Endothelial cell of umbilical vein (primary cell): Measurements from ENCODE around the gene PMIS2. TPM values are rescaled to one million over a fixed set of nuclear protein-coding genes. Genes with fewer than 3 reads are reported as not detected.

Experiments used
- BruUV-seq: library from RNA; stranded (reverse); fragments of 400-500 nt; replicated peaks from 2 replicates; lab custom pipeline; 2021; lab: Mats Ljungman, UMichigan
- CTCF ChIA-PET: fragments of 300-600, 350-600 bp; sonication (Branson Sonifier 250); formaldehyde crosslinking; loops from one replicate; lab custom pipeline; 2021; ENCODE audit warnings: antibody characterized with exemption, inconsistent platforms; lab: Charles Lee
- POLR2A ChIA-PET: fragments of 300-600, 350-600 bp; sonication (Branson Sonifier 250); formaldehyde crosslinking; loops from one replicate; lab custom pipeline; 2021; ENCODE audit warnings: antibody characterized with exemption, inconsistent platforms; lab: Charles Lee
- DNase-seq: peaks from one replicate; pipeline ENCODE4 v3.0.0-alpha.2; 2011; ENCODE audit warnings: low read depth, low spot score
- FAIRE-seq: peaks from 2 replicates; lab custom pipeline; 2011; peaks lifted over from hg19 to GRCh38; lab: Jason Lieb, UNC
- H2AFZ ChIP-seq: 2 replicates; pipeline ENCODE4 v1.6.0; 2012; ENCODE audit warnings: low read depth, low read length, control low read depth, inconsistent platforms
- H3K27ac ChIP-seq: 2 replicates; pipeline ENCODE4 v1.5.1; 2011; ENCODE audit warnings: low read depth, mild to moderate bottlenecking, control low read depth, low read length, moderate library complexity; ENCODE audit not compliant: insufficient read depth
- H3K27me3 ChIP-seq, 2 experiments: 2 replicates each; pipeline versions ENCODE4 v1.6.0 to v1.6.1; 2011; ENCODE audit warnings: low read length in 2 of 2, mixed read lengths in 1 of 2; ENCODE audit not compliant: control insufficient read depth in 2 of 2, insufficient read depth in 2 of 2
- H3K36me3 ChIP-seq, 2 experiments: 2 replicates in 1 of 2; 3 replicates in 1 of 2; pipeline ENCODE4 v1.5.1; 2011; ENCODE audit warnings: low read length in 2 of 2, mild to moderate bottlenecking in 1 of 2, moderate library complexity in 1 of 2; ENCODE audit not compliant: control insufficient read depth in 2 of 2, insufficient read depth in 2 of 2; ENCODE audit errors: extremely low read depth in 1 of 2
- H3K4me1 ChIP-seq: 3 replicates; pipeline ENCODE4 v1.5.1; 2011; ENCODE audit warnings: mild to moderate bottlenecking, low read length; ENCODE audit not compliant: control insufficient read depth, insufficient read depth; ENCODE audit errors: extremely low read depth
- H3K4me2 ChIP-seq: 2 replicates; pipeline ENCODE4 v1.6.1; 2011; ENCODE audit warnings: low read length, control low read depth, mixed read lengths; ENCODE audit not compliant: insufficient read depth
- H3K4me3 ChIP-seq, 3 experiments: fragments of 200-600 bp in 1 of 3; sonication (generic), shearing (Covaris generic) in 1 of 3; replicated peaks in 1 of 3; 2 replicates each; pipeline ENCODE4 v1.5.1; 2011 to 2016; ENCODE audit warnings: control low read depth in 3 of 3, low read length in 3 of 3, mild to moderate bottlenecking in 2 of 3, inconsistent platforms in 1 of 3, low read depth in 1 of 3, moderate library complexity in 1 of 3; ENCODE audit not compliant: insufficient read depth in 1 of 3
- H3K79me2 ChIP-seq: 2 replicates; pipeline ENCODE4 v1.6.0; 2012; ENCODE audit warnings: low read length, inconsistent platforms; ENCODE audit not compliant: control insufficient read depth, insufficient read depth
- H3K9ac ChIP-seq: replicated peaks from 2 replicates; pipeline ENCODE3; 2011; ENCODE audit warnings: low read length, control low read depth; ENCODE audit not compliant: insufficient read depth; ENCODE audit errors: extremely low read depth
- H3K9me1 ChIP-seq: replicated peaks from 3 replicates; pipeline ENCODE4 v1.6.0; 2011; ENCODE audit warnings: mild to moderate bottlenecking, low read length; ENCODE audit not compliant: control insufficient read depth, insufficient read depth; ENCODE audit errors: extremely low read depth
- H3K9me3 ChIP-seq: replicated peaks from 2 replicates; pipeline ENCODE4 v1.5.1; 2012; ENCODE audit warnings: low read length, inconsistent platforms; ENCODE audit not compliant: control insufficient read depth, insufficient read depth
- H4K20me1 ChIP-seq: replicated peaks from 2 replicates; pipeline ENCODE3; 2011; ENCODE audit warnings: mild to moderate bottlenecking, low read length; ENCODE audit not compliant: control insufficient read depth, insufficient read depth; ENCODE audit errors: extremely low read depth
- CTCF ChIP-seq, 2 donors: IDR thresholded peaks; 1 replicate in 1 of 2; 2 replicates in 1 of 2; pipeline ENCODE4 v1.5.1; 2011; ENCODE audit warnings: low read length in 2 of 2, mild to moderate bottlenecking in 2 of 2, moderate library complexity in 2 of 2, control low read depth in 1 of 2, inconsistent platforms in 1 of 2, low read depth in 1 of 2; ENCODE audit not compliant: insufficient read depth in 1 of 2; ENCODE audit errors: extremely low read depth in 1 of 2
- EZH2 ChIP-seq: IDR thresholded peaks from 2 replicates; pipeline ENCODE4 v1.6.1; 2012; ENCODE audit warnings: borderline replicate concordance, low read depth, mild to moderate bottlenecking, moderate library complexity, low read length, inconsistent platforms; ENCODE audit not compliant: severe bottlenecking
- FOS ChIP-seq: IDR thresholded peaks from 2 replicates; pipeline ENCODE4 v1.6.1; 2011; ENCODE audit warnings: mild to moderate bottlenecking, low read length, moderate library complexity, borderline replicate concordance; ENCODE audit not compliant: insufficient read depth
- GATA2 ChIP-seq: IDR thresholded peaks from 2 replicates; pipeline ENCODE4 v1.7.0; 2011; ENCODE audit warnings: low read depth, mild to moderate bottlenecking, moderate library complexity, mixed read lengths, low read length; ENCODE audit not compliant: insufficient read length, insufficient read depth
- JUN ChIP-seq: IDR thresholded peaks from 2 replicates; pipeline ENCODE4 v1.6.1; 2011; ENCODE audit warnings: borderline replicate concordance, low read depth; ENCODE audit not compliant: insufficient read length, insufficient read depth
- MAX ChIP-seq: IDR thresholded peaks from 2 replicates; pipeline ENCODE4 v1.6.1; 2011; ENCODE audit not compliant: insufficient read depth, insufficient read length
- MYC ChIP-seq: IDR thresholded peaks from one replicate; pipeline ENCODE4 v1.6.1; 2011; ENCODE audit warnings: mild to moderate bottlenecking, low read depth, low read length
- POLR2A ChIP-seq: IDR thresholded peaks from 2 replicates; pipeline ENCODE4 v1.6.1; 2012; ENCODE audit warnings: low read depth, mild to moderate bottlenecking, control low read depth, low read length
- POLR2AphosphoS5 ChIP-seq: IDR thresholded peaks from 2 replicates; pipeline ENCODE4 v1.6.1; 2012; ENCODE audit warnings: low read depth, mild to moderate bottlenecking, control low read depth, low read length, moderate library complexity; ENCODE audit not compliant: insufficient read depth
- dilution Hi-C: fragments of 300-500 bp; cut with MboI; formaldehyde crosslinking; loops from one replicate; pipeline ENCODE4 v1.15.0; 2019; ENCODE audit warnings: low sequenced_read_pairs; ENCODE audit not compliant: extremely low pct_ligation_motif_present
- intact Hi-C: fragments of 100-400 bp; cut with micrococcal nuclease; formaldehyde crosslinking; loops from one replicate; pipeline ENCODE4 v1.10.0; 2022
- polyA plus RNA-seq, 4 experiments: library from polyadenylated mRNA; depleted of rRNA in 3 of 4; stranded (reverse) in 3 of 4; unstranded in 1 of 4; fragments of >200 nt; gene quantifications; 2 replicates each; pipeline versions ENCODE4 v1.2.1 to v1.2.3, GENCODE V29; 2011 to 2012; ENCODE audit warnings: missing spikeins in 1 of 4
- total RNA-seq: library from RNA; stranded (reverse); gene quantifications from 2 replicates; pipeline ENCODE4 v1.2.3, GENCODE V29; 2021

The PMIS2 gene
- total and polyA plus RNA-seq, 2 donors (not counting 3 experiments of a cell fraction or from before 2014, with no cell fraction given): not detected

DNA sequence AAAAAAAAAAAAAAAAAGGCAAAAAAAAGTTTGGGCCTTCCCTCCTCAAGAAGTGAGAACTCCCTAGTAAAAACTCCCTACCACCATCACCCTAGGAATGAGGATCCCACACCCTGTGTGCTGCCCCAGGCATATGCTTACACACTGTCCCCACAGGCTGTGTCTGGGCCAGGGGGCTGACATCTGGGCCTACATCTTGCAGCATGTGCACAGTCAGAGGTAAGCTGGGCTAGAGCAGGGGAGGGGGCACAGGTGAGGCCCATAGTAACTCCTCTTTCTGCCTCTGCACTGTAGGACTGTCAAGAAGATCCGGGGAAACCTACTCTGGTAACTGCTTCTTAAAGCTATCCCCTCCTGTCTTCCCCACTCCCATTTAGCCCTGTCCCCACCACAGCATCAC, 27.6 kb downstream of the PMIS2 start:
- H3K9ac ChIP-seq: no peak overlapping the region
- ChIA-PET POLR2A (interaction anchor here (0.7 kb wide), 1 partner anchor 63 kb away, joined by 4 read pairs; no protein-coding TSS in a partner anchor), CTCF (no interaction called here)
- no peaks in the 10 kb centered on the region for H3K9me1 ChIP-seq
- no peaks in the 10 kb centered on the region for H3K27me3 ChIP-seq
- no peak overlapping the region for H3K4me2 ChIP-seq
- dilution Hi-C loops (no loop called here), intact Hi-C loops (no loop called here)
- no peaks in the 10 kb centered on the region for H3K36me3 ChIP-seq
- no peak overlapping the region for H3K4me3 ChIP-seq
- BruUV-seq: no TSS peak
- DNase-seq: no peak
- H4K20me1 ChIP-seq: no peaks in the 10 kb centered on the region
- H3K79me2 ChIP-seq: no peaks in the 10 kb centered on the region
- no peaks in the 10 kb centered on the region for H3K9me3 ChIP-seq
- no peak for FAIRE-seq
- TF ChIP-seq POLR2A: no peak
- TF ChIP-seq JUN: no peak
- TF ChIP-seq POLR2AphosphoS5: no peak
- no peak for TF ChIP-seq MAX
- TF ChIP-seq FOS: no peak
- no peak for TF ChIP-seq MYC
- TF ChIP-seq CTCF (IDR thresholded peaks at IDR 0.05; ENCODE audit: extremely low read depth in 1 of 2, insufficient read depth in 1 of 2, low read depth in 1 of 2, low read length in 2 of 2): no peak
- no peak for TF ChIP-seq GATA2
- TF ChIP-seq EZH2: no peak
- H2AFZ ChIP-seq: no peak overlapping the region
- peaks cover 3% of the 10 kb centered on the region for H3K4me1 ChIP-seq
- H3K27ac ChIP-seq: no peak overlapping the region
